LNCAP (cell line): ENCODE measurements around the gene ZNF385D.

Experiments
- CTCF ChIP-seq: fragments of 450-650 bp; IDR thresholded peaks from 2 replicates; pipeline ENCODE4 v1.5.1; 2017; ENCODE audit warnings: mild to moderate bottlenecking

Gene ZNF385D

GRCh38 chr3:21790466-21790865 is 39.5 kb upstream of the ZNF385D start:
- no peak for TF ChIP-seq CTCF

- TF ChIP-seq CTCF = no peak
Observed at GRCh38 chr3:21789730-21790129, 38.7 kb upstream of the ZNF385D start.

GRCh38 chr3:21786438-21786797 is 35.4 kb upstream of the ZNF385D start:
- TF ChIP-seq CTCF = no peak

GRCh38 chr3:21785765-21786437 is 34.9 kb upstream of the ZNF385D start:
- no peak for TF ChIP-seq CTCF

- TF ChIP-seq CTCF = no peak
Observed at GRCh38 chr3:21783839-21784238, 32.8 kb upstream of the ZNF385D start.

GRCh38 chr3:21781355-21781754 is 30.3 kb upstream of the ZNF385D start:
- TF ChIP-seq CTCF = no peak

- TF ChIP-seq CTCF = no peak
Observed at GRCh38 chr3:21779909-21780308, 28.9 kb upstream of the ZNF385D start.

- no peak for TF ChIP-seq CTCF
Observed at GRCh38 chr3:21778715-21779114, 27.7 kb upstream of the ZNF385D start.
